CD4-positive, alpha-beta T cell (primary cell): ENCODE results near the gene RIBC2. TPM values are rescaled to one million over a fixed set of nuclear protein-coding genes. Genes with fewer than 3 reads are reported as not detected.

Source experiments
- ATAC-seq: fragments of 200-7000 bp; cut with Tn5 transposase; one replicate; pipeline ENCODE4 v1.10.0; 2022; ENCODE audit warnings: mild to moderate bottlenecking; ENCODE audit not compliant: poor library complexity
- CTCF ChIA-PET: fragments of 350-600 bp; sonication (Branson Sonifier 250); formaldehyde crosslinking; loops from one replicate; lab custom pipeline; 2021; ENCODE audit warnings: antibody characterized with exemption, inconsistent platforms; lab: Charles Lee
- POLR2A ChIA-PET: fragments of 350-600 bp; sonication (Branson Sonifier 250); formaldehyde crosslinking; loops from one replicate; lab custom pipeline; 2021; ENCODE audit warnings: antibody characterized with exemption, inconsistent platforms; lab: Charles Lee
- DNase-seq, 14 experiments: peaks; one replicate each; pipeline ENCODE4 v3.0.0-alpha.2; 2013 to 2020; ENCODE audit warnings: mixed read lengths in 2 of 14
- H3K27ac ChIP-seq, 2 donors: one replicate each; pipeline versions ENCODE4 v1.5.1 to v1.7.0; 2013; ENCODE audit warnings: low read length in 2 of 2, low read depth in 1 of 2, mild to moderate bottlenecking in 1 of 2
- H3K27me3 ChIP-seq, 2 experiments: 1 replicate in 1 of 2; 2 replicates in 1 of 2; pipeline versions ENCODE4 v1.6.1 to v1.7.0; 2013; ENCODE audit warnings: low read length in 2 of 2, control low read depth in 1 of 2, mild to moderate bottlenecking in 1 of 2, moderate library complexity in 1 of 2; ENCODE audit not compliant: insufficient read depth in 2 of 2, control insufficient read depth in 1 of 2
- H3K36me3 ChIP-seq: one replicate; pipeline ENCODE4 v1.6.1; 2013; ENCODE audit warnings: low read length, control low read depth; ENCODE audit not compliant: insufficient read depth
- H3K4me1 ChIP-seq: one replicate; pipeline ENCODE4 v1.6.1; 2013; ENCODE audit warnings: low read length, control low read depth; ENCODE audit not compliant: insufficient read depth
- H3K4me3 ChIP-seq: one replicate; pipeline ENCODE4 v1.5.1; 2013; ENCODE audit warnings: mild to moderate bottlenecking, low read length, moderate library complexity
- H3K9me3 ChIP-seq, 2 experiments: 1 replicate in 1 of 2; 2 replicates in 1 of 2; pipeline versions ENCODE4 v1.6.1 to v1.7.0; 2013; ENCODE audit warnings: low read length in 2 of 2, mild to moderate bottlenecking in 2 of 2, control low read depth in 1 of 2, moderate library complexity in 1 of 2; ENCODE audit not compliant: control insufficient read depth in 1 of 2, insufficient read depth in 1 of 2
- H3K27ac Mint-ChIP-seq: one replicate; pipeline ENCODE4 v1.8.0; 2020; ENCODE audit warnings: mixed read lengths
- H3K27me3 Mint-ChIP-seq: one replicate; pipeline ENCODE4 v1.8.0; 2021; ENCODE audit warnings: mixed read lengths
- H3K36me3 Mint-ChIP-seq: one replicate; pipeline ENCODE4 v1.8.0; 2021; ENCODE audit warnings: low read depth, mixed read lengths
- H3K4me1 Mint-ChIP-seq: one replicate; pipeline ENCODE4 v1.8.0; 2021; ENCODE audit warnings: low read depth, mixed read lengths
- H3K4me3 Mint-ChIP-seq: one replicate; pipeline ENCODE4 v1.8.0; 2020; ENCODE audit warnings: mild to moderate bottlenecking, mixed read lengths
- H3K9me3 Mint-ChIP-seq: one replicate; pipeline ENCODE4 v1.8.0; 2020; ENCODE audit warnings: mixed read lengths
- intact Hi-C, 2 experiments: fragments of 100-400 bp; cut with DNase I in 1 of 2; cut with micrococcal nuclease in 1 of 2; formaldehyde crosslinking; loops; one replicate each; pipeline versions ENCODE4 v1.15.1 to v1.9.0; 2023 to 2025; cut with DNase I, micrococcal nuclease
- total RNA-seq, 174 experiments: library from RNA in 2 of 174; stranded (reverse) in 2 of 174; gene quantifications; one replicate each; pipeline ENCODE4 v1.2.3 and lab custom pipeline; 2021 to 2026
- TF ChIP-seq, protein P1 (sequence below): fragments of 200-600 bp; IDR thresholded peaks from one replicate; pipeline ENCODE4 v1.8.0; 2022; ENCODE audit warnings: antibody characterized with exemption, mild to moderate bottlenecking

Gene RIBC2
- total RNA-seq, 2 experiments from 2014 or later = 0.41 TPM; not detected in 1

DNA sequence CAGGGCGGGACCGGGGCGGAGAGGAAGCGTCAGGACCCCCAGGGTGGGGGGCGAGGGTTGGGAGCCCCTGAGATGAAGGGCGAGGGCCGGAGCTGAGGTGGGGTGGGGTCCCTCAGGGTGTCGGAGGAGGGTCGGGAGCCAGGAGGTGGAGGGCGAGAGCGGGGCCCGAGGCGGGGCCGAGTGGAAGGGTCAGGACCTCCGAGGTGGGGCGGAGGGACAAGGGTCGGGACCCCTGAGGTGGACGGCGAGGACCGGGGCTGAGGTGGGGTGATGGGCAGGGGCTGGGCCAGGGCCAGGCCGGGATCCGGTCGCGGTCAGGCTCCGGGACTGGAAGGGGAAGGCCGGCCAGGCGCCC, 503 bp upstream of the RIBC2 start:
- TF ChIP-seq, protein P1, sequence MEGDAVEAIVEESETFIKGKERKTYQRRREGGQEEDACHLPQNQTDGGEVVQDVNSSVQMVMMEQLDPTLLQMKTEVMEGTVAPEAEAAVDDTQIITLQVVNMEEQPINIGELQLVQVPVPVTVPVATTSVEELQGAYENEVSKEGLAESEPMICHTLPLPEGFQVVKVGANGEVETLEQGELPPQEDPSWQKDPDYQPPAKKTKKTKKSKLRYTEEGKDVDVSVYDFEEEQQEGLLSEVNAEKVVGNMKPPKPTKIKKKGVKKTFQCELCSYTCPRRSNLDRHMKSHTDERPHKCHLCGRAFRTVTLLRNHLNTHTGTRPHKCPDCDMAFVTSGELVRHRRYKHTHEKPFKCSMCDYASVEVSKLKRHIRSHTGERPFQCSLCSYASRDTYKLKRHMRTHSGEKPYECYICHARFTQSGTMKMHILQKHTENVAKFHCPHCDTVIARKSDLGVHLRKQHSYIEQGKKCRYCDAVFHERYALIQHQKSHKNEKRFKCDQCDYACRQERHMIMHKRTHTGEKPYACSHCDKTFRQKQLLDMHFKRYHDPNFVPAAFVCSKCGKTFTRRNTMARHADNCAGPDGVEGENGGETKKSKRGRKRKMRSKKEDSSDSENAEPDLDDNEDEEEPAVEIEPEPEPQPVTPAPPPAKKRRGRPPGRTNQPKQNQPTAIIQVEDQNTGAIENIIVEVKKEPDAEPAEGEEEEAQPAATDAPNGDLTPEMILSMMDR = no peak
- Mint-ChIP-seq H3K27ac (no peak overlapping the region), H3K27me3 (peaks cover 5% of the 10 kb centered on the region), H3K9me3 (no peaks in the 10 kb centered on the region), H3K4me1 (peaks cover 6% of the 10 kb centered on the region), H3K36me3 (no peaks in the 10 kb centered on the region), H3K4me3 (no peak overlapping the region)
- H3K4me3 ChIP-seq = no peak overlapping the region
- peaks cover 21% of the 10 kb centered on the region for H3K4me1 ChIP-seq
- CTCF ChIA-PET = interaction anchor here (2.1 kb wide), 1 partner anchor 24 kb away, joined by 6 read pairs; no protein-coding TSS in a partner anchor
- H3K27me3 ChIP-seq = peaks cover 0 to 3% of the 10 kb centered on the region in 2 experiments
- H3K27ac ChIP-seq = no peak overlapping the region
- no peak for DNase-seq
- POLR2A ChIA-PET = interaction anchor here (0.6 kb wide), 1 partner anchor 77 kb away, joined by 3 read pairs; no protein-coding TSS in a partner anchor
- H3K36me3 ChIP-seq = no peaks in the 10 kb centered on the region
- ATAC-seq = no peak
- intact Hi-C loops = no loop called here
- H3K9me3 ChIP-seq = peaks cover 0 to 4% of the 10 kb centered on the region in 2 experiments

DNA sequence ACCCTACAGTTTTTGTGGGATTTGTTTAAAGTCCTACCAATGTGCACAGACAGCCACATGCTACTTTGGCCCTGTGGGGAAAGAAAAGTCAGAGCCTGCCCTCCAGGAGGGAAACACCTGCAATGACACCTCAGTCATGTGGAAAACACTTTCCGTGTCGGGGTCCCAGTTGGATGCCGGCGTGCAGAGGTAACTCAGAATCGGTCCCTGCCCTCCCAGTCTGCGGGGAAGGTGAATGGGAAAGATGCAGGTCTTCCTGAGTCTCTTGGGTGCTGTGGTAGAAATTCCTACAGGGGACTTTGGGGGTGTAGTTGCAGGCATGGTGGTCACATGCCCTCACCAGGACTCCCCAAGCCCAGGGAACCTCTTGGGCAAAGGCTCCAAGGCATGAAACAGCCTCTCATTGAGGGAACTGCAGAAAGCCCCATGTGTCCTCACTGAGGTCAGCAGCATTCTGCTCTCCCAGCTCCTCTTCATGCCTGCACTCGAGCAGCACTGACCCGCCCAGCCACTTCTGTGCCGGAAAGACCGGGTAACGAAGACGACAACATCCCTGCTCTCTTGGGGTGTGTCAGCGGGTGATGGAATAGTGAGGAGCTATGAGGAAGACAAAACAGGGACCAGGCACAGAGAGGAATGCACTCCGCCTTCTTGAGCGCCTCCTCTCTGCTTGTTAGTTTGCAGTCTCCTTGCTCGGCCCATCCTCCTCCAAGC, 4.7 kb downstream of the RIBC2 start:
- no peaks in the 10 kb centered on the region for H3K27me3 Mint-ChIP-seq
- CTCF ChIA-PET = no interaction called here
- no peaks in the 10 kb centered on the region for H3K9me3 Mint-ChIP-seq
- H3K4me1 ChIP-seq = peaks cover 15% of the 10 kb centered on the region
- no peaks in the 10 kb centered on the region for H3K9me3 ChIP-seq
- no peak overlapping the region for H3K4me3 Mint-ChIP-seq
- H3K4me1 Mint-ChIP-seq = peaks cover 6% of the 10 kb centered on the region
- H3K36me3 ChIP-seq = no peaks in the 10 kb centered on the region
- no peak overlapping the region for H3K4me3 ChIP-seq
- DNase-seq (no peak), ATAC-seq (no peak)
- no peaks in the 10 kb centered on the region for H3K36me3 Mint-ChIP-seq
- POLR2A ChIA-PET = no interaction called here
- no peak overlapping the region for H3K27ac ChIP-seq
- intact Hi-C loops = no loop called here
- TF ChIP-seq, protein P1 = no peak
- H3K27ac Mint-ChIP-seq = no peak overlapping the region
- peaks cover 0 to 3% of the 10 kb centered on the region in 2 experiments for H3K27me3 ChIP-seq

DNA sequence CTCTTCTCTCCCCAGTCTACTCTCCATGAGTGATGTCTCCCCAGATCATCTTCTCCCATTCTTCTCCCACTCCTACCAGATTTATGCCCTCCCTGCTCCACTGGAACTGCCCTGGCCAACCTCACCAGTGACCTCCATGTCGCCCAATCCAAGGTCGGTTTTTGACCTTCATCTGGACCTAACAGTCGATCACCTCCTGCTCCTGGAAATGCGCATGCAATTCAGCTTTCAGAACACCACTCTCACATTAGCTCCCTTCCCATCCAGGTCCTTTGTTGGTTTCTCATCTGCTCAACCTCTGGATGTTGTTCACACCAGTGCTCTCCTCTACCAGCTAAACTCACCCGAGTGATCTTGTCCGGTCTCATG, 5.3 kb downstream of the RIBC2 start:
- Histone ChIP-seq H3K27me3 (peaks cover 0 to under 1% of the 10 kb centered on the region in 2 experiments), H3K9me3 (no peaks in the 10 kb centered on the region), H3K4me3 (no peak overlapping the region), H3K4me1 (peaks cover 9% of the 10 kb centered on the region), H3K36me3 (no peaks in the 10 kb centered on the region), H3K27ac (no peak overlapping the region)
- ChIA-PET POLR2A (no interaction called here), CTCF (no interaction called here)
- Mint-ChIP-seq H3K27me3 (no peaks in the 10 kb centered on the region), H3K27ac (no peak overlapping the region), H3K4me3 (no peak overlapping the region), H3K36me3 (no peaks in the 10 kb centered on the region), H3K4me1 (peaks cover 1% of the 10 kb centered on the region), H3K9me3 (no peaks in the 10 kb centered on the region)
- TF ChIP-seq, protein P1 = no peak
- no peak for ATAC-seq
- no peak for DNase-seq
- intact Hi-C loops = no loop called here
